Right renal cortex interstitium (tissue), 3 donors: ENCODE data around the gene PHACTR3. TPM values are rescaled to one million over a fixed set of nuclear protein-coding genes. Genes with fewer than 3 reads are reported as not detected.
A peak's percentile ranks its signal among the peaks of the same experiment; 100 is the strongest.

Experiments used
- DNase-seq, 3 donors: peaks; one replicate each; pipeline ENCODE4 v3.0.0-alpha.2; 2013; ENCODE audit warnings: low read depth in 3 of 3, low spot score in 2 of 3
- polyA plus RNA-seq, 3 donors: library from polyadenylated mRNA; unstranded; fragments of 120-200 nt; gene quantifications; one replicate each; pipeline ENCODE4 v1.2.1, GENCODE V29; 2013; ENCODE audit not compliant: insufficient read length in 3 of 3

Gene PHACTR3
- polyA plus RNA-seq, 3 donors: 12.8 to 13.2 (median 12.9) TPM

- no peak for DNase-seq
These were observed 168.9 kb downstream of the PHACTR3 start for GRCh38 chr20:59772931-59773913.

GRCh38 chr20:59774204-59774641 is 169.9 kb downstream of the PHACTR3 start:
- no peak for DNase-seq

DNA sequence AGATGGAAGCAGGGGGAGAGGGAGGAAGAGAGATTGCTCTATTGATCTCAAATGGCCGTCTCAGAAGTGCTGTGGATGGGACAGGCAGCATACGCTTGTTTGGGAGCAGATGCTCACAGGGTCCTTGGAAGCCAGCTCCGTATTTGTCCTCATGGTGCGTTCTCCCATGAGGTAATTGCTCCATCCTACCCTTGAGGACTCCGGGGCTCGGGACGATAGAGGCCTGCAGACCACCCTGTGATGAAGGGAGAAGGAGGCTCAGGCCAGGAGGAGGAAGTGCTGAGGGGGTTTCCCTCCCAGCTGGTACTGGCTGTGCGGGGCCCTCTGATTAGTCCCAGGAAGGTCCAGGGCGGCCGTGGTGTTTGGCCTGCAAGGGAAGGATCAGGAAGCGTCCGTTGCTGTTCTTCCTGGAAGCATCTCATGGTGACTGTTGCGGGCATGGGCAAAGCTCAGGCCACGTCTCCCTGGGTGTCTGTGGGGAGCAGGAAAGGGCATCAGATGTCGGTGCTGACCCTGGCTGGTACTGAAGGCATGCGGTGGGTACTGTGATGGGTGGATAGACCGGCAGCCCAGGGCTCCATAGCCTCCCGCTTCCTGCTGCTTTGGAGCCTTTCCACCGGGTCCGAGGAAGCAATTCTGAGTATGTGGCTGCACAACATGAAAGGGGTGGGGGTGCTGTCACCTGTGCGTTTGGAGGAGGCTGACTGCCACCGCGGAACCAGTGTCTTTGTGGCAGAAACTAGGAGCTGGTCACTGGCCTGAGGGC is 170.8 kb downstream of the PHACTR3 start:
- DNase-seq: no peak

GRCh38 chr20:59775687-59776055 is 171.3 kb downstream of the PHACTR3 start:
- no peak for DNase-seq

- DNase-seq: no peak
These were observed 171.8 kb downstream of the PHACTR3 start for GRCh38 chr20:59776059-59776603.

- no peak for DNase-seq
These were observed 172.4 kb downstream of the PHACTR3 start for GRCh38 chr20:59776626-59777330.

DNA sequence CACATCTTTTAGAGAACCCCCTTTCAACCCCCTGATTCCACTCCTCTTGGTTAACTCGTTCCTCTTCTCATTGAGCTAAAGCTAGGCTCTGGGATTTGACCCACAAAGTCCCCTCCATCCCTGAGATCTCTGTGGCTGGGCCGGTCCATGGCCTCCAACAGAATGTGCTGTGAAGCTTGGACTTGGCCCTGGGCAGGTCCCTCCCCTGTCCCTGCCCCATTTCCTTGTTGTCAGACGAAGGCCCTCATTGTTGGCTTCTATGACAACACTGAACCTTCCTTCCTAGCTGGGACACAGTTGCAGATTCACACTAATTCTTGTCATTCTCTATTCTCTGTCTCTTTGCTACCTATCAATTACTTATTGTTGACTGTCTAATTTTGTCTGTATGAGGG is 173.0 kb downstream of the PHACTR3 start:
- DNase-seq: no peak

DNA sequence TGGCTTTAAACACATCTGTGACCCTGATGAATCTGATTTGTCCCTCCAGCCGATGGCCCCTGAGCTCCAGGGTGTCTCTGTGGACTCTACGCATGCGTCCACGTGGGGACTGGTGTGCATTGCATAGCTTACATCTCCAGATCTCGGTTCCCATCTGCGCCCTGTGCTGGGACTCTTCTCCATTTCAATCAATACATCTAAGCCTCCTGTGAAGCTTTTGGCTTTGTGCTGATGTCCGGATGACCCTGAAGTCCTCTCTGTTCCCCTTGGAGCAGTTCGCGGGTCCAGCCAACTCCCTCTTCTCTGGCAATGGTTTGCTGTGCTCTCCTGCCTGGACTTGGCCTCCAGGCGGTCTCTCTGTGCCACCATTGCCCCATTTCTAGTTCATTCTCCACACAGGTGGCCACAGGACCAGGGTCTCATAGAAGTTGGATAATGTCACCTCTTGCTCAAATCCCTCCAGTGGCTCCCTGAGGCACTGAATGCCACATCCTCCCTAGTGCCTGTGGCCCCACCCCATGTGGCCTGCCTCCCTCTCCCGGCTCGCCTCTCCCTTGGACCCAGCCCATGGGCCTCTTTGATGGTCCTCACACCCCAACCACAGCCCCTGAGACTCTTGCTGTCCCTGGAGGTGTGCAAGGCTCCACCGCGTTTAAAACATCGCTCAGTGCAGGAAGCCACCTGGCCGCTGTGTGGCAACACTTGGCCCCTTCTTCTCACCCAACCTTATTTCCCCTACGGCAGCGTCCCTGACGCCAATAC is 173.7 kb downstream of the PHACTR3 start:
- no peak for DNase-seq

DNA sequence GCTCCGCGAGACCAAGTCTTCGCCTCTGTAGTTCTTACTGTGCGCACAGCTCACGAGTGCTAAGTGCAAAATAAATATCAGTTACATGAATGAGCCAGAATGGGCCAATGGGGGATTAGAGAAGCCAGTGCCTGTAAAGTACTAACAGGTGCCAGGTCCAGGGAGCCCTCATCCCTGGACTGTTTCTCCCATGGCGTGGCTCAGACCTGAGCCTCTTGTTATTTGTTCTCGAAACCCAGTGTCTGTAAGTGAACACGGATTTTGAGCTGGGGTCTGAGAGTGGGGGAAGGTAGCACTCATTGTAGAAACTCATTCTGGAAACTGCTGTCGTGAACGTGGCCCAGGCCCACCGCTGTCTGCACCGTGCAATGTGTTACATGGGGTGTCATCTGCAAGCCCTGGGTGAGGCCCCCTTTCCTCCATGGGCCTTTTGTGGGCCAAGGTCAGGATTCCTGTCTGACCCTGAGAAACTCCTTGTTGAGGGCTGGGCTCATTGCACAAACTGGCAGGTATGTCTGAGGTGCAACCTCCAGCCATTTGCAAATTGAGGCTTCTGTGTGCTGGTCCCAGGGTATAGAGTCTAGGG is 174.4 kb downstream of the PHACTR3 start:
- DNase-seq: no peak

- DNase-seq: no peak
These were observed 175.5 kb downstream of the PHACTR3 start for GRCh38 chr20:59779656-59780380.

DNA sequence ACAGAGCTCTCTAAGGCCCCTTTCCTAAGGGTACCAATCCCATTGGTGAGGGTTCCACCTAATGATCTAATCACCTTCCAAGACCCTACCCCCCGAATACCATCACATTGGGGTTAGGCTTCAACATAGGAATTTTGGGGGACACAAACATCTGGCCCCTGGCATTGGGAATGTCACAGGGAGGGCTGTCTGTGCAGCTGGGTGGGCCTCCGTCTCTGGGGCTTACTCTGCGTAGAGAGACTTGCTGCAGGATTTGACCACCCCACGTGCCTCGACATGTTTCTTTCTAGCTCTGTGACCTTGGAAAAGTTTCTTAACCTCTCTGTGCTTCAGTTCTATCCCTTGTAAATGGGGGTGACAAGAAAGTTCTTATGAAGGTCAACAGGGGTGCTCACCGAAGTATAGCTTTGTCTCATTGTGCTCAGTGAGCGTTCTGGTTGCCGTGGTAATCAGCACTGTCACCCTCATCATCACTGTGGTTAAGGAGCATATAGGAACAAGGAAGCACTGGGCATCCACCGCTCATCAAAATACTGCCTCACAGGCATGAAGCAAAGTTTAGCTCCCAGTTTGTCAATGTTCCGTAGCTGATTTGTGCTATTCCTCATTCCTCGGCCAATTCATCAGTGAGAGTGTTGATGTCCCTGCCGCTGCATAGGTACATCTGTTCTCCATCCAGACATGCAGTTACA is 176.3 kb downstream of the PHACTR3 start:
- DNase-seq: no peak

DNA sequence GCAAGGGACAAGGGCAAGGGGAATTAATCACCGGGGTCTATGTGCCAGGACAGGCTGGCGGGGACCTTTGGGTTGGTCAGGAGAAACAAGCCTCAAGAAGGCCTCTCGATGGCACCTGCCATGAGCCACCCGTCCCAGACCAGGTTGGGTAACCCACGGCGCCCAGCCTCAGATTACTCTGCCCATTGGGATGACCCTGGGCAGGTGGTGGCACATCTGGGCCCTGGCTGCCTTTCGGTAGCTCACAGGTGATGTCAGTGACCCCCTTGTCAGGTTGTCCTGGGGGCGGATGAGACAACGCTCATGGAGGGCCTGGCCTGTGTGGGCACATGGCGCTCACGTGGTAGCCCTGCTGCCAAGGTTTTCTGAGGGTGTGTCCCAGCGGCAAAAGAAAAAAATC is 176.9 kb downstream of the PHACTR3 start:
- DNase-seq: no peak

- peak; percentile 23 to 61 (median 32) for DNase-seq
These were observed 178.8 kb downstream of the PHACTR3 start for GRCh38 chr20:59782986-59783640.

DNA sequence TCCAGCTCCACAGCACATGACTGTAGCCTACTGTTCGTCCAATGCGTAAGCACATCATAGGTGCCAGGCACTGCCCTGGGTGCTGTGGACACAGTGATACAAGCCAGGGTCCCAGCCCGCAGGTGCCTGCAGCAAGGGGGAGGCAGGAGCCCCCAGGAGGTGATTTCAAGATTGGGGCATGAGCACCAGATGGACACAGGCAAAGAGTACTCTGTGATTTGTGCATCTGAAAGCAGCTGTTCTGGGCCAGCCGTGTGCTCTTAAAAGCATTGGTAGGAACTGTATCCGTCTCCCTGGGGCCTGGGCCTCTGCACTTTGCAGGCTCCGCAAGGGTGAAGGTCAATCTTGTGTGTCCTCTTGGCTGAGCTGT is 179.3 kb downstream of the PHACTR3 start:
- no peak for DNase-seq

- DNase-seq: no peak
These were observed 180.0 kb downstream of the PHACTR3 start for GRCh38 chr20:59784365-59784764.

DNA sequence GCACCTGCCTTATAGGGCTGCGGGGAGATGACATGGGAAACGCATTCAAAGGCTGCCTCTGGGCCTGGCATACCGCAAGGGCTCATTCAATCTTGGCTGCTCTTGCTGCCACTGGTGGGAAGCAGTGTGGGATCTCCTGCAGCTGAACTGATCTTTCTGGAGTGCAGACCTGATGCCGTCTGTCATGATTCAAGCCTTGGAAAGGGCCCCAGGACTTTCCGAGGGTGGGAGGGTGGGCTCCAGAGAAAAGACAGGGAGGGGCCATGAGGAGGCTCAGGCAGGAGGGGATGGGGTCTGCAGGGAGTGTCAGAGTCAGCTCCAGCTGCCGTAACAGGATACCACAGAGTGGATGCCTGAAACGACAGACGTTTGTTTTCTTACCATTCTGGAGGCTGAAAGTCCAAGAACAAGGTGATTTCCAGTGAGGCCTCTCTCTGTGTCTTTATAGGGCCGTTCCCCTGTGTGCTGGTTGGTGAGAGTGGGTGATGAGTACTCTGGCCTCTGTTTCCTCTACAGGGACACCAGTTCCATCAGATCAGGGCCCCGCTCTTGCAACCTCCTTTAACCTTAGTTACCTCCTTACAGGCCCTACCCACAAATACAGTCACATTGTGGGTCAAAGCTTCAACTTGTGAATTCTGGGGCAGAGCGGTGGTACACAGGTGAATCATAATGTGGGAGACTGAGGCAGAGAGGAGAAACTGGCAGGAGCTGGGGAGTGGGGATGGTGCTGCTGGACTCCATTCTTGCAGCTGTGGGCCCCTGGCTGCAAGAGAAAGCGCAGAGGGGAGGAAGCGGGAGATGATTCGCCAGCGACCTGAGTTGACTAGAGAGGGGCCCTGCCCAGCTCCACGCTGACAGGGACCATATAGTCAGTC is 180.7 kb downstream of the PHACTR3 start:
- DNase-seq: no peak

DNA sequence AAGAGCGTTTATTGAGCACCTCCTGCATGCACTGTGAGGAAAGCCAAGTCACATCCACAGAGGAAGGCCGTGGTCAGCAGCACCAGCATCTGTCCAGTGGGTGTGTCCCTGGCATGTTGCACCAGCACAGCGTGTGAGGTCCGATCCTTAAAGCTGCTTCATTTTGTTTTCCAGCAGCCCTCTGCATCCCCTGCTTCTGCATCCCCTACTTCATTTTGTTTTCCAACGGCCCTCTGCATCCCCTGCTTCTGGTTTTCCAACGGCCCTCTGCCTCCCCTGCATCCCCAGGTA is 181.3 kb downstream of the PHACTR3 start:
- no peak for DNase-seq
